IMR-90 (cell line): ENCODE data around the gene C6orf141. TPM values are rescaled to one million over a fixed set of nuclear protein-coding genes. Genes with fewer than 3 reads are reported as not detected.

Experiments used
- ATAC-seq: fragments of 200-7000 bp; cut with Tn5 transposase; 2 replicates; pipeline ENCODE4 v1.9.1; 2020; ENCODE audit warnings: low read depth, mild to moderate bottlenecking, moderate library complexity
- BruUV-seq: library from RNA; stranded (reverse); fragments of 400-500 nt; replicated peaks from 2 replicates; lab custom pipeline; 2021; lab: Mats Ljungman, UMichigan
- CTCF ChIA-PET: fragments of 300-600 bp; formaldehyde crosslinking; extraction: SDS; loops from one replicate; lab custom pipeline; 2021; ENCODE audit warnings: antibody characterized with exemption; lab: Yijun Ruan, JAX
- POLR2A ChIA-PET: fragments of 300-600 bp; sonication (Branson Sonifier 250); formaldehyde crosslinking; loops from one replicate; lab custom pipeline; 2022; ENCODE audit warnings: antibody characterized with exemption; ENCODE audit not compliant: unreplicated experiment; lab: Charles Lee
- DNase-seq: peaks from one replicate; pipeline ENCODE4 v3.0.0; 2013
- H2AFZ ChIP-seq: replicated peaks from 2 replicates; pipeline ENCODE3; 2013; ENCODE audit warnings: low read length, mild to moderate bottlenecking; ENCODE audit not compliant: poor library complexity
- H2AK5ac ChIP-seq: 2 replicates; pipeline ENCODE4 v1.6.1; 2013; ENCODE audit warnings: low read depth, low read length, inconsistent platforms
- H2AK9ac ChIP-seq: replicated peaks from 2 replicates; pipeline ENCODE3; 2013; ENCODE audit warnings: mild to moderate bottlenecking, low read depth, low read length, moderate library complexity; ENCODE audit not compliant: poor library complexity
- H2BK120ac ChIP-seq: 2 replicates; pipeline ENCODE4 v1.6.1; 2013; ENCODE audit warnings: low read depth, low read length, inconsistent platforms
- H2BK15ac ChIP-seq: 3 replicates; pipeline ENCODE4 v1.6.1; 2013; ENCODE audit warnings: low read depth, low read length, inconsistent platforms
- H2BK20ac ChIP-seq: 2 replicates; pipeline ENCODE4 v1.6.1; 2013; ENCODE audit warnings: low read depth, mild to moderate bottlenecking, inconsistent platforms, low read length, moderate library complexity
- H2BK5ac ChIP-seq: 2 replicates; pipeline ENCODE4 v1.6.1; 2013; ENCODE audit warnings: mild to moderate bottlenecking, low read depth, low read length, inconsistent platforms; ENCODE audit not compliant: poor library complexity, severe bottlenecking
- H3K14ac ChIP-seq: replicated peaks from 2 replicates; pipeline ENCODE4 v1.6.1; 2013; ENCODE audit warnings: low read depth, low read length, inconsistent platforms
- H3K18ac ChIP-seq: 2 replicates; pipeline ENCODE4 v1.6.1; 2013; ENCODE audit warnings: low read depth, low read length, control low read depth
- H3K23ac ChIP-seq: 2 replicates; pipeline ENCODE4 v1.6.1; 2013; ENCODE audit warnings: low read depth, low read length, inconsistent platforms
- H3K27ac ChIP-seq: 2 replicates; pipeline ENCODE4 v1.5.1; 2013; ENCODE audit warnings: mild to moderate bottlenecking, control low read depth, low read length; ENCODE audit not compliant: insufficient read depth
- H3K27me3 ChIP-seq: 2 replicates; pipeline ENCODE4 v1.6.1; 2013; ENCODE audit warnings: low read length; ENCODE audit not compliant: control insufficient read depth, insufficient read depth
- H3K36me3 ChIP-seq: 2 replicates; pipeline ENCODE4 v1.6.1; 2013; ENCODE audit warnings: low read length, mixed read lengths; ENCODE audit not compliant: control insufficient read depth, insufficient read depth
- H3K4ac ChIP-seq: 2 replicates; pipeline ENCODE4 v1.6.1; 2013; ENCODE audit warnings: low read depth, low read length, inconsistent platforms
- H3K4me1 ChIP-seq: 2 replicates; pipeline ENCODE4 v1.6.1; 2013; ENCODE audit warnings: low read length, mixed read lengths; ENCODE audit not compliant: control insufficient read depth, insufficient read depth
- H3K4me2 ChIP-seq: 2 replicates; pipeline ENCODE4 v1.6.1; 2013; ENCODE audit warnings: low read depth, mild to moderate bottlenecking, control low read depth, low read length, moderate library complexity
- H3K4me3 ChIP-seq: 2 replicates; pipeline ENCODE4 v1.5.1; 2013; ENCODE audit warnings: low read depth, mild to moderate bottlenecking, control low read depth, low read length, moderate library complexity; ENCODE audit not compliant: insufficient read depth
- H3K56ac ChIP-seq: 2 replicates; pipeline ENCODE4 v1.6.1; 2013; ENCODE audit warnings: low read length, inconsistent platforms; ENCODE audit not compliant: insufficient read depth; ENCODE audit errors: extremely low read depth
- H3K79me1 ChIP-seq, 2 experiments: 2 replicates each; pipeline ENCODE4 v1.6.1; 2013; ENCODE audit warnings: low read length in 2 of 2, inconsistent platforms in 1 of 2, low read depth in 1 of 2
- H3K9ac ChIP-seq: 2 replicates; pipeline ENCODE4 v1.6.1; 2013; ENCODE audit warnings: low read depth, low read length, control low read depth
- H3K9me1 ChIP-seq: 2 replicates; pipeline ENCODE4 v1.6.1; 2013; ENCODE audit warnings: low read length, inconsistent platforms; ENCODE audit not compliant: insufficient read depth
- H3K9me3 ChIP-seq: 2 replicates; pipeline ENCODE4 v1.6.1; 2013; ENCODE audit warnings: low read length; ENCODE audit not compliant: control insufficient read depth, insufficient read depth
- H4K20me1 ChIP-seq: 2 replicates; pipeline ENCODE4 v1.6.1; 2013; ENCODE audit warnings: low read length, inconsistent platforms; ENCODE audit not compliant: insufficient read depth
- H4K5ac ChIP-seq: 2 replicates; pipeline ENCODE4 v1.6.1; 2013; ENCODE audit warnings: mild to moderate bottlenecking, low read depth, low read length, control low read depth
- H4K8ac ChIP-seq, 2 experiments: 2 replicates each; pipeline ENCODE4 v1.6.1; 2013; ENCODE audit warnings: low read depth in 2 of 2, low read length in 2 of 2, control low read depth in 1 of 2, inconsistent platforms in 1 of 2
- H4K91ac ChIP-seq: 2 replicates; pipeline ENCODE4 v1.6.1; 2013; ENCODE audit warnings: low read depth, low read length, inconsistent platforms; ENCODE audit not compliant: insufficient read depth
- BHLHE40 ChIP-seq: fragments of 150-350 bp; IDR thresholded peaks from 2 replicates; pipeline ENCODE4 v1.6.1; 2016; ENCODE audit warnings: mild to moderate bottlenecking, low read depth, low read length
- CHD1 ChIP-seq: IDR thresholded peaks from 2 replicates; pipeline ENCODE4 v1.6.1; 2012; ENCODE audit warnings: low read depth, low read length, improper control_type of control experiment
- ELK1 ChIP-seq: fragments of 150-350 bp; IDR thresholded peaks from 2 replicates; pipeline ENCODE4 v1.6.1; 2016; ENCODE audit warnings: low read depth, mild to moderate bottlenecking, low read length, moderate library complexity, borderline replicate concordance
- MAZ ChIP-seq: IDR thresholded peaks from 2 replicates; pipeline ENCODE4 v1.6.1; 2012; ENCODE audit warnings: low read depth, mild to moderate bottlenecking, low read length, improper control_type of control experiment, moderate library complexity, borderline replicate concordance
- MXI1 ChIP-seq: IDR thresholded peaks from 2 replicates; pipeline ENCODE4 v1.6.1; 2012; ENCODE audit warnings: low read depth, mild to moderate bottlenecking, low read length, moderate library complexity, borderline replicate concordance
- NFE2L2 ChIP-seq: fragments of 150-350 bp; IDR thresholded peaks from 2 replicates; pipeline ENCODE4 v1.6.1; 2016; ENCODE audit warnings: low read depth, mild to moderate bottlenecking, low read length
- POLR2A ChIP-seq: IDR thresholded peaks from 2 replicates; pipeline ENCODE4 v1.6.1; 2012; ENCODE audit warnings: mild to moderate bottlenecking, low read depth, low read length
- RFX5 ChIP-seq: IDR thresholded peaks from 2 replicates; pipeline ENCODE4 v1.8.0; 2012; ENCODE audit warnings: low read depth, mild to moderate bottlenecking, low read length, moderate library complexity
- SMC3 ChIP-seq: fragments of 150-350 bp; IDR thresholded peaks from 2 replicates; pipeline ENCODE4 v1.6.1; 2016; ENCODE audit warnings: low read depth, mild to moderate bottlenecking, antibody characterized with exemption, low read length, moderate library complexity
- WGBS, 2 experiments: methylation state at CpG; one replicate each; pipeline versions ENCODE4 v1.1.5 to v1.1.7; 2013; ENCODE audit warnings: missing lambda C conversion rate in 2 of 2; ENCODE audit not compliant: insufficient read length in 1 of 2; ENCODE audit errors: extremely low coverage in 2 of 2; 5-methylcytosine and 5-hydroxymethylcytosine counted together
- dilution Hi-C: fragments of 300-500 bp; cut with HindIII; formaldehyde crosslinking; loops from one replicate; pipeline ENCODE4 v1.14.3; 2018; ENCODE audit warnings: low sequenced_read_pairs; ENCODE audit not compliant: unreplicated experiment
- in situ Hi-C: fragments of 300-500 bp; cut with MboI; formaldehyde crosslinking; loops from 3 replicates; pipeline ENCODE4 v1.14.3; 2019; ENCODE audit warnings: low sequenced_read_pairs, inconsistent platforms, mixed read lengths
- intact Hi-C: fragments of 100-400 bp; cut with micrococcal nuclease; formaldehyde crosslinking; loops from 2 replicates; pipeline ENCODE4 v1.10.0; 2022
- polyA plus RNA-seq, 3 experiments: library from polyadenylated mRNA; depleted of rRNA; stranded (reverse); fragments of >200 nt; gene quantifications; 2 replicates each; pipeline ENCODE4 v1.2.3, GENCODE V29; 2012; ENCODE audit warnings: low replicate concordance in 1 of 3
- total RNA-seq: library from RNA; depleted of rRNA; stranded (reverse); fragments of >200 nt; gene quantifications from 2 replicates; pipeline ENCODE4 v1.2.3, GENCODE V29; 2012

The C6orf141 gene
- total and polyA plus RNA-seq, 2 of the 4 experiments (the other 2 are of a cell fraction), result not detected

- TF ChIP-seq BHLHE40 (no peak), MAZ (no peak), RFX5 (no peak), MXI1 (no peak), NFE2L2 (no peak), CHD1 (no peak), ELK1 (no peak), POLR2A (no peak), SMC3 (no peak)
- no peak overlapping the region for H3K14ac ChIP-seq
- no peak overlapping the region for H3K4me2 ChIP-seq
- H3K9me1 ChIP-seq, result no peaks in the 10 kb centered on the region
- no peaks in the 10 kb centered on the region for H4K20me1 ChIP-seq
- DNase-seq (no peak), ATAC-seq (no peak)
- no peaks in the 10 kb centered on the region for H3K79me1 ChIP-seq
- H3K4ac ChIP-seq, result no peak overlapping the region
- H2BK20ac ChIP-seq, result no peak overlapping the region
- H3K9me3 ChIP-seq, result no peaks in the 10 kb centered on the region
- H3K9ac ChIP-seq, result no peak overlapping the region
- ChIA-PET POLR2A (no interaction called here), CTCF (no interaction called here)
- H3K23ac ChIP-seq, result no peak overlapping the region
- no peak overlapping the region for H2BK15ac ChIP-seq
- in situ Hi-C loops, result loop anchor here (10.0 to 25.0 kb wide), 2 partner anchors 76 to 309 kb away; no protein-coding TSS in a partner anchor
- H2BK120ac ChIP-seq, result no peak overlapping the region
- H4K91ac ChIP-seq, result no peak overlapping the region
- dilution Hi-C loops, result no loop called here
- no TSS peak for BruUV-seq
- no peak overlapping the region for H2BK5ac ChIP-seq
- H4K8ac ChIP-seq, result no peak overlapping the region
- H3K18ac ChIP-seq, result no peak overlapping the region
- H3K56ac ChIP-seq, result no peak overlapping the region
- H3K27ac ChIP-seq, result no peak overlapping the region
- H2AK9ac ChIP-seq, result no peak overlapping the region
- H3K36me3 ChIP-seq, result no peaks in the 10 kb centered on the region
- H3K4me1 ChIP-seq, result no peaks in the 10 kb centered on the region
- WGBS, 2 experiments, result no CpG with 5 or more reads among the region's 3 CpGs
- H2AFZ ChIP-seq, result no peak overlapping the region
- no peak overlapping the region for H4K5ac ChIP-seq
- H3K27me3 ChIP-seq, result no peaks in the 10 kb centered on the region
- H2AK5ac ChIP-seq, result no peak overlapping the region
- intact Hi-C loops, result no loop called here
- H3K4me3 ChIP-seq, result no peak overlapping the region
Measured at GRCh38 chr6:49528571-49528970, 21.9 kb upstream of the C6orf141 start.
